ENCODE measurements around the gene SCAP.

- TF ChIP-seq MAX (IDR thresholded peaks at IDR 0.05; ENCODE audit: low read depth) (no peak), GATA2 (CRISPR knock-in tag; IDR thresholded peaks at IDR 0.05) (no peak), CHD2 (IDR thresholded peaks at IDR 0.05; ENCODE audit: low read length, partially characterized antibody) (no peak), POLR2AphosphoS5 (IDR thresholded peaks at IDR 0.05; ENCODE audit: low read depth, low read length) (no peak), RFX5 (IDR thresholded peaks at IDR 0.05; ENCODE audit: low read length) (no peak), EZH2phosphoT487 (IDR thresholded peaks at IDR 0.05; ENCODE audit: borderline replicate concordance, low read depth) (no peak), SIN3A (IDR thresholded peaks at IDR 0.05; ENCODE audit: borderline replicate concordance, low read depth, low read length) (no peak), EP300 (IDR thresholded peaks at IDR 0.05; ENCODE audit: borderline replicate concordance in 1 of 2, low read depth in 1 of 2, low read length in 1 of 2) (no peak), MXI1 (IDR thresholded peaks at IDR 0.05; ENCODE audit: low read depth, low read length) (no peak), USF2 (IDR thresholded peaks at IDR 0.05; ENCODE audit: borderline replicate concordance, low read depth, low read length) (no peak)
- TF ChIP-seq, protein P1, sequence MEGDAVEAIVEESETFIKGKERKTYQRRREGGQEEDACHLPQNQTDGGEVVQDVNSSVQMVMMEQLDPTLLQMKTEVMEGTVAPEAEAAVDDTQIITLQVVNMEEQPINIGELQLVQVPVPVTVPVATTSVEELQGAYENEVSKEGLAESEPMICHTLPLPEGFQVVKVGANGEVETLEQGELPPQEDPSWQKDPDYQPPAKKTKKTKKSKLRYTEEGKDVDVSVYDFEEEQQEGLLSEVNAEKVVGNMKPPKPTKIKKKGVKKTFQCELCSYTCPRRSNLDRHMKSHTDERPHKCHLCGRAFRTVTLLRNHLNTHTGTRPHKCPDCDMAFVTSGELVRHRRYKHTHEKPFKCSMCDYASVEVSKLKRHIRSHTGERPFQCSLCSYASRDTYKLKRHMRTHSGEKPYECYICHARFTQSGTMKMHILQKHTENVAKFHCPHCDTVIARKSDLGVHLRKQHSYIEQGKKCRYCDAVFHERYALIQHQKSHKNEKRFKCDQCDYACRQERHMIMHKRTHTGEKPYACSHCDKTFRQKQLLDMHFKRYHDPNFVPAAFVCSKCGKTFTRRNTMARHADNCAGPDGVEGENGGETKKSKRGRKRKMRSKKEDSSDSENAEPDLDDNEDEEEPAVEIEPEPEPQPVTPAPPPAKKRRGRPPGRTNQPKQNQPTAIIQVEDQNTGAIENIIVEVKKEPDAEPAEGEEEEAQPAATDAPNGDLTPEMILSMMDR (IDR thresholded peaks at IDR 0.05) = no peak
Observed at GRCh38 chr3:47487265-47487664, 11.5 kb upstream of the SCAP start.

Measured in SK-N-SH (cell line).